GM06990 (cell line): ENCODE results near the gene TLR5.
"Not testable (repeated sequence)": the region's sequence is repeated elsewhere in the genome, so short reads cannot be mapped to it uniquely, and the experiment has no call there.

Experiments used
- DNase-seq: peaks from one replicate; pipeline ENCODE4 v3.0.0-alpha.2; 2011; ENCODE audit not compliant: insufficient read length; ENCODE audit errors: extremely low read depth
- H3K27me3 ChIP-seq: replicated peaks from 2 replicates; pipeline ENCODE4 v1.6.0; 2011; ENCODE audit warnings: low read length; ENCODE audit not compliant: control insufficient read depth, insufficient read depth
- H3K36me3 ChIP-seq: 2 replicates; pipeline ENCODE4 v1.5.1; 2011; ENCODE audit warnings: low read length; ENCODE audit not compliant: control insufficient read depth, insufficient read depth
- H3K4me3 ChIP-seq: replicated peaks from 2 replicates; pipeline ENCODE4 v1.5.1; 2011; ENCODE audit warnings: low read depth, mild to moderate bottlenecking, control low read depth, low read length
- TF ChIP-seq, protein P1 (sequence below): IDR thresholded peaks from 2 replicates; pipeline ENCODE4 v1.5.1; 2011; ENCODE audit warnings: low read length, control low read depth, mild to moderate bottlenecking, inconsistent platforms; ENCODE audit not compliant: insufficient read depth, poor library complexity, severe bottlenecking

Gene TLR5

GRCh38 chr1:223177681-223178080, 34.6 kb upstream of the TLR5 start:
- TF ChIP-seq, protein P1, sequence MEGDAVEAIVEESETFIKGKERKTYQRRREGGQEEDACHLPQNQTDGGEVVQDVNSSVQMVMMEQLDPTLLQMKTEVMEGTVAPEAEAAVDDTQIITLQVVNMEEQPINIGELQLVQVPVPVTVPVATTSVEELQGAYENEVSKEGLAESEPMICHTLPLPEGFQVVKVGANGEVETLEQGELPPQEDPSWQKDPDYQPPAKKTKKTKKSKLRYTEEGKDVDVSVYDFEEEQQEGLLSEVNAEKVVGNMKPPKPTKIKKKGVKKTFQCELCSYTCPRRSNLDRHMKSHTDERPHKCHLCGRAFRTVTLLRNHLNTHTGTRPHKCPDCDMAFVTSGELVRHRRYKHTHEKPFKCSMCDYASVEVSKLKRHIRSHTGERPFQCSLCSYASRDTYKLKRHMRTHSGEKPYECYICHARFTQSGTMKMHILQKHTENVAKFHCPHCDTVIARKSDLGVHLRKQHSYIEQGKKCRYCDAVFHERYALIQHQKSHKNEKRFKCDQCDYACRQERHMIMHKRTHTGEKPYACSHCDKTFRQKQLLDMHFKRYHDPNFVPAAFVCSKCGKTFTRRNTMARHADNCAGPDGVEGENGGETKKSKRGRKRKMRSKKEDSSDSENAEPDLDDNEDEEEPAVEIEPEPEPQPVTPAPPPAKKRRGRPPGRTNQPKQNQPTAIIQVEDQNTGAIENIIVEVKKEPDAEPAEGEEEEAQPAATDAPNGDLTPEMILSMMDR = no peak
- DNase-seq = no peak
- no peak overlapping the region for H3K4me3 ChIP-seq

GRCh38 chr1:223176437-223176836, 33.4 kb upstream of the TLR5 start:
- TF ChIP-seq, protein P1 = no peak

More at GRCh38 chr1:223177681-223178080, 34.6 kb upstream of the TLR5 start:
- no peaks in the 10 kb centered on the region for H3K36me3 ChIP-seq
- peaks cover 1% of the 10 kb centered on the region for H3K27me3 ChIP-seq

GRCh38 chr1:223175633-223176032, 32.6 kb upstream of the TLR5 start:
- no peak for DNase-seq
- H3K36me3 ChIP-seq = no peaks in the 10 kb centered on the region
- no peak overlapping the region for H3K4me3 ChIP-seq
- TF ChIP-seq, protein P1 = no peak
- H3K27me3 ChIP-seq = peaks cover 1% of the 10 kb centered on the region

More at GRCh38 chr1:223176437-223176836, 33.4 kb upstream of the TLR5 start:
- H3K4me3 ChIP-seq = no peak overlapping the region
- peaks cover 1% of the 10 kb centered on the region for H3K27me3 ChIP-seq
- no peaks in the 10 kb centered on the region for H3K36me3 ChIP-seq
- DNase-seq = no peak

DNA sequence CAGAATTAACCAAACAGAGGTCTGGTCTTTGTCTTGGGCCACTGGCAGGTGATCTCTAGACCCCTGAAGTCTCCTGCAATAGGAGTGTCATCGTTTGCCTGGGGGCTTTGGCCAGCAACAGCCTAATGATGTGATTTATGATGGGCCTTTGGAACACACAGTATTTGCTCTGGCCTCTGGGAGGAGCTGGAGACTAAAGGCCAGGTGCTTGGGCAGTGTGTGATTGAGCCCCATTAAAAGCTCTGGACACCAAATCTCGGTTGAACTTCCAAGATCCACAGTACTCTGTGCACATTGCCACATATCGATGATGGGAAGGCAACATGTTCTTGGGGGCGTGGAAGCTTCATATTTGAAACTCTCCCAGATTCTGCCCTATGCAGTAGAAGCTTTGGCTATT, 32.0 kb upstream of the TLR5 start:
- no peaks in the 10 kb centered on the region for H3K36me3 ChIP-seq
- peaks cover 1% of the 10 kb centered on the region for H3K27me3 ChIP-seq
- DNase-seq = no peak
- TF ChIP-seq, protein P1 = no peak
- H3K4me3 ChIP-seq = no peak overlapping the region

GRCh38 chr1:223169458-223169857, 26.4 kb upstream of the TLR5 start:
- DNase-seq, H3K27me3 ChIP-seq, H3K36me3 ChIP-seq, H3K4me3 ChIP-seq: not testable (repeated sequence)

GRCh38 chr1:223161321-223161720, 18.3 kb upstream of the TLR5 start:
- TF ChIP-seq, protein P1 = no peak
- no peaks in the 10 kb centered on the region for H3K36me3 ChIP-seq
- no peak overlapping the region for H3K4me3 ChIP-seq
- H3K27me3 ChIP-seq = no peaks in the 10 kb centered on the region; the same call in 1 of the 2 replicates
- no peak for DNase-seq
